Endodermal cell (in vitro differentiated cells): Measurements from ENCODE around the gene CERS3. TPM values are rescaled to one million over a fixed set of nuclear protein-coding genes. Genes with fewer than 3 reads are reported as not detected.

ENCODE experiments used
- DNase-seq: peaks from one replicate; pipeline ENCODE4 v3.0.0-alpha.2; 2017
- H3K27ac ChIP-seq: 2 replicates; pipeline ENCODE4 v1.5.1; 2013; ENCODE audit warnings: mild to moderate bottlenecking, low read depth, low read length, moderate library complexity
- H3K27me3 ChIP-seq: 2 replicates; pipeline ENCODE4 v1.6.1; 2013; ENCODE audit warnings: mild to moderate bottlenecking, low read length, moderate library complexity; ENCODE audit not compliant: insufficient read depth, control insufficient read depth, poor library complexity, severe bottlenecking
- H3K36me3 ChIP-seq: 2 replicates; pipeline ENCODE4 v1.7.0; 2013; ENCODE audit warnings: mild to moderate bottlenecking, low read length, moderate library complexity; ENCODE audit not compliant: control insufficient read depth, insufficient read depth
- H3K4me1 ChIP-seq: one replicate; pipeline ENCODE4 v1.7.0; 2013; ENCODE audit warnings: low read length; ENCODE audit not compliant: control insufficient read depth, insufficient read depth
- H3K4me3 ChIP-seq: 2 replicates; pipeline ENCODE4 v1.5.1; 2013; ENCODE audit warnings: mild to moderate bottlenecking, low read length, moderate library complexity
- H3K9ac ChIP-seq: 2 replicates; pipeline ENCODE4 v1.6.1; 2013; ENCODE audit warnings: mild to moderate bottlenecking, low read length, moderate library complexity; ENCODE audit not compliant: poor library complexity, severe bottlenecking; ENCODE audit errors: extremely low read depth
- H3K9me3 ChIP-seq: 2 replicates; pipeline ENCODE4 v1.6.1; 2013; ENCODE audit warnings: mild to moderate bottlenecking, low read length, moderate library complexity; ENCODE audit not compliant: control insufficient read depth
- H3K27ac Mint-ChIP-seq: 2 replicates; pipeline ENCODE4 v1.8.0; 2020; ENCODE audit warnings: mixed read lengths
- H3K27me3 Mint-ChIP-seq: 2 replicates; pipeline ENCODE4 v1.8.0; 2021; ENCODE audit warnings: mild to moderate bottlenecking, mixed read lengths; ENCODE audit not compliant: insufficient read depth
- H3K36me3 Mint-ChIP-seq: 2 replicates; pipeline ENCODE4 v1.8.0; 2020; ENCODE audit warnings: low read depth, mixed read lengths
- H3K4me1 Mint-ChIP-seq: 2 replicates; pipeline ENCODE4 v1.8.0; 2020; ENCODE audit warnings: mixed read lengths
- H3K4me3 Mint-ChIP-seq: 2 replicates; pipeline ENCODE4 v1.8.0; 2020; ENCODE audit warnings: mild to moderate bottlenecking, moderate library complexity, mixed read lengths
- H3K9me3 Mint-ChIP-seq: 2 replicates; pipeline ENCODE4 v1.8.0; 2020; ENCODE audit warnings: mild to moderate bottlenecking, mixed read lengths
- WGBS, 2 experiments: methylation state at CpG; one replicate each; pipeline versions ENCODE4 v1.1.5 to v1.1.7; 2013; ENCODE audit warnings: missing lambda C conversion rate in 2 of 2, mixed read lengths in 1 of 2; ENCODE audit not compliant: insufficient coverage in 1 of 2, insufficient read length in 1 of 2; 5-methylcytosine and 5-hydroxymethylcytosine counted together
- long read RNA-seq, 4 experiments: library from polyadenylated mRNA in 2 of 4; library from RNA in 1 of 4; library from capped mRNA in 1 of 4; stranded (forward) in 3 of 4; unstranded in 1 of 4; transcript quantifications; one replicate each; pipeline ENCODE4 v2.0.0, GENCODE V29; 2020 to 2021; ENCODE audit warnings: inconsistent platforms in 1 of 4
- polyA plus RNA-seq, 2 experiments: library from polyadenylated mRNA; stranded (reverse); fragments of 50-300 nt; gene quantifications; one replicate each; pipeline ENCODE4 v1.2.3, GENCODE V29; 2013
- total RNA-seq, 2 donors: library from RNA; stranded (reverse); fragmentation: NEBNext Ultra II Directional in 1 of 2; extraction: Animal tissue kit (Norgen Biotek cat#: 25700) in 1 of 2; gene quantifications; 2 replicates in 1 of 2; 3 replicates in 1 of 2; pipeline ENCODE4 v1.2.1, GENCODE V29; 2021
- TF ChIP-seq, protein P1 (sequence below): fragments of 200-600 bp; sonication (generic); conservative IDR thresholded peaks from 2 replicates; pipeline ENCODE4 v1.5.0; 2021; ENCODE audit warnings: antibody characterized with exemption, mild to moderate bottlenecking

Gene CERS3
- total RNA-seq: under 1 TPM in 1 of 2 donors, not detected in 1; 0.48 TPM
- not detected for polyA plus RNA-seq (2013, experiment 1 of 2)
- polyA plus RNA-seq (2013, experiment 2 of 2): not detected
- long read RNA-seq, experiment 1: 0 reads
- long read RNA-seq, experiment 2: 0 reads
- long read RNA-seq, experiment 3: 0 reads
- long read RNA-seq, experiment 4: 0 reads

DNA sequence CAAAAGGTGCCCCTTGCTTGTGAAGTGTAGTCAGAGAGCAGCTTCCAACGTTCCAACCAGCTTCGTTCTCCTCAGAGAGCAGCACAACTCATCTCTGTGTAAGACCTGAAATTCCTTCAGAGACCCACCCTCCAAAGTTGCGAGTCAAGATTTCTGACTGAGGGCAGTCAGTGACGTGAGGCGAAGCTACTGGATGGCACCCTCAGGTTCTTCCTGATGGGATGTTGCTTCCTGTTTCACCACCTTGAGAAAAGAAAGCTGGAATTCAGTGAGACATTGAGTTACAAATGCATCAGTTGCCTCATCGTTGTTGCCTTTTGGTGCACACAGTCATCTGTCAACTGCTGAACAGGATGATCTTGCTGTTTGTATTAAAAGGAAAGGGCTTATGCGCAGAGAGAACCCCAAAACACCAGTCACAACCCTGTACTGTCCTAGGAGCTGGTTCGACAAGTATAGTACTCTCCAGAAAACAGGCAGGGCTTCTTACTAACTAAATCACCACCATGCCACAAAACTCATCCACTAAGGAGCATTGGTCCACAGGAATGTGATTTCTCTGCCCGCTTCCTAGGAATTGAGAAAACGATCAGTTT is at the start of gene CERS3:
CERS3 (minus strand) TSS at position 118 of the 596 bp plus-strand sequence. CDS start 27,101 bp downstream, outside the sequence.
- 88 to 91% methylated on average over 8 to 10 of the region's 10 CpGs for WGBS, 2 experiments
- Mint-ChIP-seq H3K4me3 (no peak within 1 kb of the TSS), H3K9me3 (no peaks in the 10 kb centered on the region), H3K27me3 (peaks cover 2% of the 10 kb centered on the region), H3K36me3 (no peaks in the 10 kb centered on the region), H3K4me1 (peaks cover 2% of the 10 kb centered on the region), H3K27ac (no peak within 1 kb of the TSS)
- Histone ChIP-seq H3K27me3 (no peaks in the 10 kb centered on the region), H3K36me3 (no peaks in the 10 kb centered on the region), H3K4me1 (no peaks in the 10 kb centered on the region), H3K4me3 (no peak within 1 kb of the TSS), H3K9me3 (no peaks in the 10 kb centered on the region), H3K9ac (no peak within 1 kb of the TSS), H3K27ac (no peak within 1 kb of the TSS)
- TF ChIP-seq, protein P1, sequence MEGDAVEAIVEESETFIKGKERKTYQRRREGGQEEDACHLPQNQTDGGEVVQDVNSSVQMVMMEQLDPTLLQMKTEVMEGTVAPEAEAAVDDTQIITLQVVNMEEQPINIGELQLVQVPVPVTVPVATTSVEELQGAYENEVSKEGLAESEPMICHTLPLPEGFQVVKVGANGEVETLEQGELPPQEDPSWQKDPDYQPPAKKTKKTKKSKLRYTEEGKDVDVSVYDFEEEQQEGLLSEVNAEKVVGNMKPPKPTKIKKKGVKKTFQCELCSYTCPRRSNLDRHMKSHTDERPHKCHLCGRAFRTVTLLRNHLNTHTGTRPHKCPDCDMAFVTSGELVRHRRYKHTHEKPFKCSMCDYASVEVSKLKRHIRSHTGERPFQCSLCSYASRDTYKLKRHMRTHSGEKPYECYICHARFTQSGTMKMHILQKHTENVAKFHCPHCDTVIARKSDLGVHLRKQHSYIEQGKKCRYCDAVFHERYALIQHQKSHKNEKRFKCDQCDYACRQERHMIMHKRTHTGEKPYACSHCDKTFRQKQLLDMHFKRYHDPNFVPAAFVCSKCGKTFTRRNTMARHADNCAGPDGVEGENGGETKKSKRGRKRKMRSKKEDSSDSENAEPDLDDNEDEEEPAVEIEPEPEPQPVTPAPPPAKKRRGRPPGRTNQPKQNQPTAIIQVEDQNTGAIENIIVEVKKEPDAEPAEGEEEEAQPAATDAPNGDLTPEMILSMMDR: no peak
- no peak for DNase-seq

DNA sequence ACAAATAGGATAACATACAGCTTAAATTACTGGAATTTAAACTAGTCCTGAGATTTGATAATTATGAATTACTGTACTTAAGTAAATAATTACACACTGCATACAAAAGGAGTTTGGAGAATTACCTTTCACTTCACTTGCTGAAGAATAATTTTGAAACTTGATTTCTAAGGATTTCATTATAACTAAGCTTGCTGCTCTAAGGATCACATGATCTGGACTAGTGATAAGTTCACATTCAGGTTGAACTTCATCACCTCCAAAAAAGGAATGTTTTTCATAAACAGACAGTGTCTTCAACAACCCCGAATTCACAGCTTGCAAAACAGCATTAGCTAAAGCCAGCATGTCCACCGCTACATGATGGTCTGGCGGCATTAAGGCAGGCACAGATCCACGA is 44.8 kb upstream of the CERS3 start:
- peaks cover 33% of the 10 kb centered on the region for H3K36me3 ChIP-seq
- H3K9me3 Mint-ChIP-seq: peaks cover 5% of the 10 kb centered on the region
- H3K4me3 ChIP-seq: no peak overlapping the region
- H3K27ac Mint-ChIP-seq: no peak overlapping the region
- no peak overlapping the region for H3K9ac ChIP-seq
- H3K4me1 Mint-ChIP-seq: no peaks in the 10 kb centered on the region
- peaks cover 26% of the 10 kb centered on the region for H3K36me3 Mint-ChIP-seq
- H3K4me1 ChIP-seq: no peaks in the 10 kb centered on the region
- H3K27me3 ChIP-seq: no peaks in the 10 kb centered on the region
- no peak overlapping the region for H3K27ac ChIP-seq
- no peak for DNase-seq
- H3K9me3 ChIP-seq: no peaks in the 10 kb centered on the region
- H3K4me3 Mint-ChIP-seq: no peak overlapping the region
- H3K27me3 Mint-ChIP-seq: no peaks in the 10 kb centered on the region
- TF ChIP-seq, protein P1: no peak
- WGBS, 2 experiments: 90 to 100% methylated on average over 4 of the region's 4 CpGs

- H3K4me3 ChIP-seq: no peak overlapping the region
- H3K27me3 ChIP-seq: no peaks in the 10 kb centered on the region
- Mint-ChIP-seq H3K9me3 (peaks cover under 1% of the 10 kb centered on the region), H3K4me3 (no peak overlapping the region), H3K27ac (no peak overlapping the region), H3K36me3 (peaks cover 25% of the 10 kb centered on the region), H3K27me3 (no peaks in the 10 kb centered on the region), H3K4me1 (no peaks in the 10 kb centered on the region)
- H3K9me3 ChIP-seq: no peaks in the 10 kb centered on the region
- peaks cover 33% of the 10 kb centered on the region for H3K36me3 ChIP-seq
- H3K9ac ChIP-seq: no peak overlapping the region
- DNase-seq: no peak
- TF ChIP-seq, protein P1: peak; percentile 67
- 94% methylated on average over 3 of the region's 4 CpGs; no CpG with 5 or more reads in 1 of the 2 experiments for WGBS, 2 experiments
- no peaks in the 10 kb centered on the region for H3K4me1 ChIP-seq
- no peak overlapping the region for H3K27ac ChIP-seq
Observed at GRCh38 chr15:100572362-100572983, 43.7 kb upstream of the CERS3 start.
